Activated T-cell treated with anti-CD3 and anti-CD28 coated beads, Interleukin-2, amount 50 U/mL, for 24 hours (primary cell): ENCODE measurements around the gene CDYL2.
A peak's percentile ranks its signal among the peaks of the same experiment; 100 is the strongest.

ENCODE experiments used
- DNase-seq: peaks from one replicate; pipeline ENCODE4 v3.0.0-alpha.2; 2020
- H3K27ac Mint-ChIP-seq: 2 replicates; pipeline ENCODE4 v1.8.0; 2020; ENCODE audit warnings: mild to moderate bottlenecking, mixed read lengths
- H3K27me3 Mint-ChIP-seq: 2 replicates; pipeline ENCODE4 v1.8.0; 2020; ENCODE audit warnings: mixed read lengths
- H3K36me3 Mint-ChIP-seq: 2 replicates; pipeline ENCODE4 v1.8.0; 2020; ENCODE audit warnings: low read depth, mixed read lengths
- H3K4me1 Mint-ChIP-seq: 2 replicates; pipeline ENCODE4 v1.8.0; 2020; ENCODE audit warnings: low read depth, mixed read lengths
- H3K4me3 Mint-ChIP-seq: 2 replicates; pipeline ENCODE4 v1.8.0; 2020; ENCODE audit warnings: mild to moderate bottlenecking, moderate library complexity, mixed read lengths
- H3K9me3 Mint-ChIP-seq: 2 replicates; pipeline ENCODE4 v1.8.0; 2020; ENCODE audit warnings: mixed read lengths

Gene CDYL2

DNA sequence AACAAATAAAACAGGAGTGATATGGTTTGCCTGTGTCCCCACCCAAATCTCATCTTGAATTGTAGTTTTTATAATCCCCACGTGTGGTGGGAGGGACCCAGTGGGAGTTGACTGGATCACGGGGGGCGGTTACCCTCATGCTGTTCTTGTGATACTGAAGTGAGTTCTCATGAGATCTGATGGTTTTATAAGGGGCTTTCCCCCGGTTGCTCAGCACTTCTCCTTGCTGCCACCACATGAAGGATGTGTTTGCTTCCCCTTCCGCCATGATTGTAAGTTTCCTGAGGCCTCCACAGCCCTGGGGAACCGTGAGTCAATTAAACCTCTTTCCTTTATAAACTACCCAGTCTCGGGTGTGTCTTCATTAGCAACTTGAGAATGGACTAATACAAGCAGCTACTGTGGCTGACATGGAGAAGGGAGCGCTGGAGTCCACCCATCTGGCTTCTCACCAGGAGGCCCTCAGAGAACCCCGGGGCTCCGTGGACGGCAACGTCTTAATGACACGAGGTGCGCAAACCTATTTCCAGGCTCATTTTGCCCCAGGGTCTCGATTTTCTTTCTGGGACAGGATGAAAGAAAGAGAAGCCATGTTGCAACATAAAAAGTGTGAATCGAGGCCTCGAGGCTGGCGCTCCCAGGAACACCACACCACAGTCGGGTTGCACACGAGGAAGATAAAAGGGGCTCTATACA, 134.1 kb downstream of the CDYL2 start:
- no peaks in the 10 kb centered on the region for H3K27me3 Mint-ChIP-seq
- peaks cover 8% of the 10 kb centered on the region for H3K9me3 Mint-ChIP-seq
- H3K36me3 Mint-ChIP-seq: peaks cover 9% of the 10 kb centered on the region
- H3K4me1 Mint-ChIP-seq: peaks cover 18% of the 10 kb centered on the region
- peak; percentile 42 for DNase-seq
- H3K4me3 Mint-ChIP-seq: no peak overlapping the region
- peak overlapping the region; percentile 79 for H3K27ac Mint-ChIP-seq

DNA sequence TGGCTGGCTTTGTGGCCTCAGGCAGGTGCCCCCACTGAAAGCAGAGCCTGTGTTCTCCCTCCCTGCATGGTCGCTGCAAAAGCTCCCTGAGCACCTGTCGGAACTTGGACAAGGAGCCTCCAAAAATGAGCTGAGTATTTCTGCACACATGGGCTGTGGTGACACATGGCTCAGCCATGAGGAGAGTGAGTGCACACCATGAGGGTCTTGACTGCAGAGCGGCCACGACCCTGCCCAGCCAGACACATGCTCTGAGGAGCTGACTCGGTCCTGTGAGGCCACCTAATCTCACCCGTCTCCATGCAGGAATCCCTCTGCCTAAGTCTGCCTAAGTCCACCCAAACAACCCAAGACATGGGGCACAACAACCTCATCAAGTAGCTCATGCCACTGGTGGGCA, 134.7 kb downstream of the CDYL2 start:
- H3K27ac Mint-ChIP-seq: peak overlapping the region; percentile 79
- no peaks in the 10 kb centered on the region for H3K27me3 Mint-ChIP-seq
- DNase-seq: no peak
- peaks cover 18% of the 10 kb centered on the region for H3K4me1 Mint-ChIP-seq
- peaks cover 8% of the 10 kb centered on the region for H3K9me3 Mint-ChIP-seq
- peaks cover 9% of the 10 kb centered on the region for H3K36me3 Mint-ChIP-seq
- H3K4me3 Mint-ChIP-seq: no peak overlapping the region

DNA sequence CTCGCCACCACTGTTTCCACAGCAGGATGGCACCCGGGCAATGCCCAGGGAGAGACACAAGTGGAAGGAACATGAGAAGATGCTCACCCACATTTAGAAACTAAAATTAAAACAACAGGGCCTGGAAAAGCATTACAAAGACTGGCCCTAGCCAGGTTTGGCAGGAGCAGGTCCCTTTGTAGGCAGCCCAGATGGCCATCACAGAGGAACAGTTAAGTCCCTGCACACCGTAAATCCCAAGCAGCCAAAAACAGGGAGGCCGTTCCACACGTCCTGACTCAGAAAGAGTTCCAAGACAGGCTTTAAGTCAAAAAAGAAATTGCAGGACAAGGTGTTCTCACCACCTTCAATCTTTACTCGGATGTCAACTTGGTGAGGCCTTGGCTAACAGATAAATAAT, 136.5 kb downstream of the CDYL2 start:
- Mint-ChIP-seq H3K9me3 (peaks cover 8% of the 10 kb centered on the region), H3K4me3 (no peak overlapping the region), H3K27ac (no peak overlapping the region), H3K36me3 (peaks cover 5% of the 10 kb centered on the region), H3K27me3 (no peaks in the 10 kb centered on the region), H3K4me1 (peaks cover 18% of the 10 kb centered on the region)
- DNase-seq: no peak

DNA sequence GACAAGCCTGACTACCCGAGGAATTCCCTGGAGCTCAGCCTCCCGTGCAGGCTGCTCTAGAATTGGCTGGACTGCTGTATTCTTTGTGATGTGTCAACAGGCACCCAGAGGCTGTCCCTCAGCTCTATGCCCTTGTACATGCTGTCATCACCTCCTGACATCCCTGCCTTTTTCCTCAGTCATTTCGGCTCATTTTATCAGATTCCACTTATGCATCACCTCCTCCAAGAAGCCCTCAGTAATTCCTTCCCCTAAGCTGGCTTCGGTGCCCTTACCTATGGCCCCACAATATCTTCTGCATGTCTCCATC, 137.2 kb downstream of the CDYL2 start:
- Mint-ChIP-seq H3K9me3 (peaks cover 8% of the 10 kb centered on the region), H3K4me1 (peaks cover 18% of the 10 kb centered on the region), H3K4me3 (no peak overlapping the region), H3K27me3 (no peaks in the 10 kb centered on the region), H3K36me3 (peaks cover 5% of the 10 kb centered on the region), H3K27ac (no peak overlapping the region)
- no peak for DNase-seq

DNA sequence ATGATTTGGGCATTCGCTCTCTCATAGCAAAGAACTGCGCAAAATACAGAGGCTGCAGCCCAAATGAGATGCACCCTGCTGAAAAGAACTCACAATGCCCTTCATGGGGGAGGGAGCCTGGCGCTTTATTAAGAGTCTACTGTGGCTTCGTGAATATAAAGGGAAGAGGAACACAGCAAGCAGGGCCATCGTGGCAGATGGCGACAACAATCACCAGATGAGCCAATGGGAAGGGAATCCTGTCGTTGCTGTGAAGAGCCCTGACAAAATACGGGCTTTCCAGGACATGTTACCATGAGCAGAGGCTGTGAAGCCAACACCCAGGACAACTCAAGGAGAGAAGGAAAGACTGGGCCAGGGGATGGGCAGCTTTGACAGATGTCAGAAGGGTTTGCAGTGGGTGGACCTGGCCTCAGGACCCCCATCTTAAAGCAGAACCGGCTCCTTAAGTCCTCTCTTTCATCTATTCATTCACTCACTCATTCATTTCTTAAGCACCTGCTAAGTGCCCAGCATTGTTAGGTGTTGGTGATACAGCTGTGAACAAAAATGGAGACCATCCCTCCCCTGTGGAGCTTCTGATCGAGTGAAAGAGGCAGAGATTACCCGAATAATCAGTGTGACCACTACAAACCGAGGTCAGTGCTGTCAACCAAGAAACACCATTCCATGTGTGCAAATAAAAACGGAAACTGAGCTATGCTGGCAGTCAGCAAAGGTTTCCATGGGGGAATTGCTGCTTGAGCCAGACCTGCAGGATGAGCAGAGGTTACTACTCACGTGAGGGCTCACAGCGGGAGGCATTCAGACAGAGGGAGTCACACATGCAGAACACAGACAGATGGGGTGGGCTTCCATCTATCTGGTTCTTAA, 137.8 kb downstream of the CDYL2 start:
- Mint-ChIP-seq H3K4me1 (peaks cover 18% of the 10 kb centered on the region), H3K27me3 (no peaks in the 10 kb centered on the region), H3K9me3 (peaks cover 8% of the 10 kb centered on the region), H3K4me3 (no peak overlapping the region), H3K27ac (no peak overlapping the region), H3K36me3 (peaks cover 4% of the 10 kb centered on the region)
- DNase-seq: no peak

DNA sequence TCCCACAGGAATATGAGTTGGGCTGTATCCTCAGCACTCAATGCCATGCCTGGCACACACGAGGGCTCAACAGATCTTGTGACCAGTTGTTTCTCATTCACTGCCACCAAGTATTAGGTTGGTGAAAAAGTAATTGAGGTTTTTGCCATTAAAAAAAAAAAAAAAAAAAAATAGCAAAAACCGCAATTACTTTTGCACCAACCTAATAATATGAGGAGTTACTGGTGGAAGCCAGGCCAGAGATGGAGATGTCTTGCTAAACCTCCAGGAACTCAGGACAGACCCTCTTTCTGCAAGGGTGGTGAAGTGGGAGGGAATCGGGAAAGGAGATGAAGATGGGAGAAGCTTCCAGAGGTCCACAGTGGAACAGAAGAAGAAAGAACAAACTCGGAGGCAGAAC, 139.0 kb downstream of the CDYL2 start:
- Mint-ChIP-seq H3K27me3 (no peaks in the 10 kb centered on the region), H3K27ac (no peak overlapping the region), H3K4me3 (no peak overlapping the region), H3K4me1 (peaks cover 7% of the 10 kb centered on the region), H3K36me3 (peaks cover 4% of the 10 kb centered on the region), H3K9me3 (peaks cover 11% of the 10 kb centered on the region)
- DNase-seq: no peak

DNA sequence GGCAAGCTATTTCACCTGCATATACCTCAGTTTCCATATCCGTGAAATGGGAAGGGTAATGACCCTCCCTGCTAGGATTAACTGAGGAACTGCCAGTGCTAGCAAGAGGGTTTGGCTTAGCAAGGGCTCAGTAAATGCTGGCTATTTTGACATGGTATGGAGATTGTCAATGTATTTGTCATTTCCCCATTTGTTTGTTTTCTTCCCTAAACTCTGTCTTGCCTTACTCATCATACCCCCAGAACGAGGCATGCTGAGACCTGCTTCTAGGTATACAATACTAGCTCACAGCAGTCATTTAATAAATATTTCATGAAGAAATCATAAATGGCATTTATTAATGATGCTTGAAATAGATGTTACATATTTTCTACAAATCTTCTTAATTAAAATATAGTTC, 139.6 kb downstream of the CDYL2 start:
- peaks cover 2% of the 10 kb centered on the region for H3K4me1 Mint-ChIP-seq
- H3K9me3 Mint-ChIP-seq: peaks cover 9% of the 10 kb centered on the region
- no peak overlapping the region for H3K4me3 Mint-ChIP-seq
- H3K27ac Mint-ChIP-seq: no peak overlapping the region
- DNase-seq: no peak
- H3K36me3 Mint-ChIP-seq: peaks cover 6% of the 10 kb centered on the region
- H3K27me3 Mint-ChIP-seq: no peaks in the 10 kb centered on the region

DNA sequence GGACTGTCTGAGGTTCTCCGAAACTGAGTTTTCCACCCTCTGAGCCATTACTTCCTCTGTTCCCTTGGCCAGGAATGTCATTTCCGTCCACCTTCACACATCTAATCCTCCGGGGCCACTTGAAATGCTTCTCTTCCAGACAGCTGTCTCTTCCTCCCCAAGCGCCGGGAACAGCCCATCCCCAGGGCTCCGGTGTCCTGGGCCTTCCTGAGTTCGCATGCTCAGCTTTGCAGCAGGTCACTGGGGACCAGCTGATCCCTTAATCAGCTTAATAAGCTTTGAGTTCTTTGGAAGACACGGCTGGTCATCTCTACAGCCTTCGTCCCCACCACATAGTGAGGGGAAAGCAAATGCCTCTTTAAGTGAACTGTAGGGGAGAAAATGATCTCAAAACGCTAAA, 140.2 kb downstream of the CDYL2 start:
- Mint-ChIP-seq H3K9me3 (peaks cover 9% of the 10 kb centered on the region), H3K4me3 (no peak overlapping the region), H3K4me1 (no peaks in the 10 kb centered on the region), H3K27ac (no peak overlapping the region), H3K36me3 (peaks cover 8% of the 10 kb centered on the region), H3K27me3 (no peaks in the 10 kb centered on the region)
- DNase-seq: no peak

DNA sequence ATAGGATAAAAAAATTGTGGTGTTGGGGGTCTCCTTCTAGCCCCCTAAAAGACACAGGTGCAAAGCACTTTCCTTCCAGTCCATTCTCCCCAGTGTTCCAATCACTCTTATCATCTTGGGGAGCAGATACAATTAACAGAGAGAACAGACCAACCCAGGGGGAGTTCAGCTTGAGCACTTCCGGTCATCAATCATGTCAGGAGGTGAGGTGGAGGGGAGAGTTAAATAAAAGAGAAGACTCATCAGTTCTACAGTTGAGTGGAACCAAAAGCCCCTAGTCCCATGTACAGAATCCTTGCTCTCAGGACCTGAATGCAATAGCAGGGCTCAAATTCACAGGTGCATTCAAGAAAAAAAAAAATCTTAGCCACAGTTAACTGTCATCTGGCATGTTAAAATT, 141.3 kb downstream of the CDYL2 start:
- no peak for DNase-seq
- Mint-ChIP-seq H3K4me1 (no peaks in the 10 kb centered on the region), H3K4me3 (no peak overlapping the region), H3K27me3 (no peaks in the 10 kb centered on the region), H3K36me3 (peaks cover 13% of the 10 kb centered on the region), H3K27ac (peak overlapping the region; percentile 22), H3K9me3 (peaks cover 16% of the 10 kb centered on the region)

DNA sequence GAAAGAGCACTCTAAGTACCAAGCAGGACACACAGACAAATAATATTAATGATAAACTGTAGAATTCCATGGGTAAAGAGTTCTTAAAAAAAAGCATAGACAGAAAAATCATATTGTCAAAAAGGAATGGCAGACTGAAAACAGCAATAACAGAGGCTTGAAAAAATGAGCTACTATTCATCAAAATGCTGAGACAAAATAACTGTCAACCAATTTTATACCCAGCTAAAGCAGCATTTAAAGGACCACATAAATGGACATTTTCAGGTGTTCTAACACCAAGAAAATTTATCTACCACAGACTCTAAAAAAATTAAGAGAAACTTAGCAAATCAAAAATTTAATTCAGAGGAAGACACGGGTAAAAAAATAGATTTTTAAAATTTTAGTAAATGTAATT, 144.5 kb downstream of the CDYL2 start:
- peaks cover 29% of the 10 kb centered on the region for H3K4me1 Mint-ChIP-seq
- H3K27ac Mint-ChIP-seq: no peak overlapping the region
- H3K4me3 Mint-ChIP-seq: no peak overlapping the region
- H3K27me3 Mint-ChIP-seq: no peaks in the 10 kb centered on the region
- peaks cover 16% of the 10 kb centered on the region for H3K9me3 Mint-ChIP-seq
- H3K36me3 Mint-ChIP-seq: peaks cover 15% of the 10 kb centered on the region
- no peak for DNase-seq

DNA sequence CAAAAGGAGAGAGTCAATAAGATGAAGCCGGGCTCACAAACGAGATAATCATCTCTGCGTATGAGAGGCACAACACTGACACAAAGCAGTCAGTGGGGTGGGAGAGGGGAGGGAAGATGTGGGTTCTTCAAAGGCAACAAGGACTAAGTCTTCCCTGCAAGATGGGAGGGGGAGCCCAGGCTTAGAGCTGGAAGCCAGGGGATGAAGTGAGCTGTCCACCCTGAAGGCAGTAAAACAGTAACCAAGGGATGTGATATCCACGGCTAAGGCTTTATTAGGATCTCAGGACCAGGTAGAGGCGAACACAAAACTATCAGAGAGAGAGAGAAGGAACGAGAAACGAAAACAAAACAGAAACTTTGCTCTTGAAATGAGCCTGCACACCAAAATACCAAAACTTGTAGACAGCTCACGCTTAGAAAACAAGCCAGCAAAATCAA, 147.7 kb downstream of the CDYL2 start:
- Mint-ChIP-seq H3K4me1 (peaks cover 29% of the 10 kb centered on the region), H3K27ac (peak overlapping the region; percentile 85), H3K4me3 (peak overlapping the region; percentile 72), H3K27me3 (no peaks in the 10 kb centered on the region), H3K36me3 (peaks cover 15% of the 10 kb centered on the region), H3K9me3 (peaks cover 16% of the 10 kb centered on the region)
- DNase-seq: peak; percentile 65

DNA sequence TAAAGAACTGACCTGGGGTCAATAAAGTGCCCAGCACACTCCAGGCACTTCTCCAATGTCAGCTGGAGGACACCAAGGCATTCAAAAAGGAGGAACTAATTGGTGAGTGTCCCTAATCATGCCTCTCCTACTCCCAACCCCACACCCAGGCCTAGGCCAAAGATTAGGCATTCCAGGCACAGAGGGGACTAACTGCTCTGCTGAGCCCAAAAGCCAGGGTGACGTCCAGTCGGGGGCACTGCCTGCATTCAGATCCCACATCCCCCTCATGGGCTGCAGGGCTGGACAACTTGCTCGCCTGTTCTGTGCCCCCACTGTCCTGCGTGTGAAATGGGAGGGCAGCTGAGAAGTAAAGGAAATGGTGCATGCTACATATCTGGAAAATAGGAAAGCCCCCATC, 148.2 kb downstream of the CDYL2 start:
- Mint-ChIP-seq H3K27ac (peak overlapping the region; percentile 85), H3K27me3 (no peaks in the 10 kb centered on the region), H3K4me3 (peak overlapping the region; percentile 72), H3K4me1 (peaks cover 29% of the 10 kb centered on the region), H3K36me3 (peaks cover 15% of the 10 kb centered on the region), H3K9me3 (peaks cover 16% of the 10 kb centered on the region)
- no peak for DNase-seq

DNA sequence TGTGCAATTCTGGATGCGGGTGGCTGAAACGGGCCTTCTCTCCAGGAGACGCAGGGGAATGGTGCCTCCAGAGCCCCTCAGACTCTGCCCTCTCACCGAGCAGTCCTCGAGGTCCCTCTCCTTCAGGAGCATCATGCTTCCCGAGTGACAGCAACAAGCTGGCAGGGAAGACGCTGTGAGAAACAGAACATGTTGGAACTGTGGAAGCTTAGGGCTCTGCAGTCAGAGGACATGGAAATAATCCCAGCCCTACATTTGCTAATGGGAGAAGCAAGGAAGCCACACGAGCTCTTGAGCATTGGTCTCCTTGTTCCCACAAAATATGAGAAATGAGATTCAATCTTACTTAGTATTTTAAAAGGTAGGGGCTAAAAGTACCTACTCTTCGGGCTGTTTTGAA, 148.6 kb downstream of the CDYL2 start:
- Mint-ChIP-seq H3K4me1 (peaks cover 29% of the 10 kb centered on the region), H3K9me3 (peaks cover 12% of the 10 kb centered on the region), H3K36me3 (peaks cover 15% of the 10 kb centered on the region), H3K27me3 (no peaks in the 10 kb centered on the region), H3K27ac (no peak overlapping the region), H3K4me3 (peak overlapping the region; percentile 72)
- no peak for DNase-seq

DNA sequence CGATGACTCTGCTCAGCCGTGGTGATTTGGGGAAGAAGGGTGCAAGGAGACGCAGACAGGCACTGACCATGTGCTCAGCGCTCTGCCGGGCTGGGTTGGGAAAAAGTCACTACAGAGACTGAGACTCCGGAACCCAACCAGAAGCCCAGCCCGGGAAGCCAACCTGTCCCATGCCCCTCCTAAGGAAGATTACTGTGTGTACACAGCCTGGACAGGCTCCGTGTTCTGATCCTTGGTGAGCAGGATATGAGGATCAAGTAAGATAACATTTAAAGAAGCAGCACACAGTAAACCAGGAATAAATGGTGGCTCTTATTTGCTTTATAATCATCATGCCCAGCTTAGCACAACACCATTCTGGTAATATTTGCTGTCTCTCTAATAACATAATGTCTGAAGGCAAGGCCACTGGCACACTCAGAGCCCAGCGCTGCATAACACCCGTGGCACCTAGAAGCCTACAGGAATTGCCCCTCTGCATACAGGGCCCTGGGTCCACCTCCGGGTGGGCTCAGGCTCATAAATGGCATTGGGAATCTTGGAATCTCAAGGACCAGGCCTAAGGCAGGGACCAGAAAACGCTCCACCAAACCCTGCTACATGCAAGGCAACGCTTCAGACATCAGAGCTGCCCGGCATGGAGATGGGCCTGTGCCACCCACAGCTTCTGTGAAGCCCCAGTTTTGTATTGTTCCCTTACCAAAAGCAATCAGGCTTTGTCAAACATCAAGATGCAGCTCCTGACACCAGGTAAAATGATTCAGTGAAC, 150.1 kb downstream of the CDYL2 start:
- H3K4me3 Mint-ChIP-seq: no peak overlapping the region
- peaks cover 6% of the 10 kb centered on the region for H3K9me3 Mint-ChIP-seq
- no peak overlapping the region for H3K27ac Mint-ChIP-seq
- H3K27me3 Mint-ChIP-seq: no peaks in the 10 kb centered on the region
- H3K4me1 Mint-ChIP-seq: peaks cover 42% of the 10 kb centered on the region
- no peak for DNase-seq
- H3K36me3 Mint-ChIP-seq: peaks cover 7% of the 10 kb centered on the region

DNA sequence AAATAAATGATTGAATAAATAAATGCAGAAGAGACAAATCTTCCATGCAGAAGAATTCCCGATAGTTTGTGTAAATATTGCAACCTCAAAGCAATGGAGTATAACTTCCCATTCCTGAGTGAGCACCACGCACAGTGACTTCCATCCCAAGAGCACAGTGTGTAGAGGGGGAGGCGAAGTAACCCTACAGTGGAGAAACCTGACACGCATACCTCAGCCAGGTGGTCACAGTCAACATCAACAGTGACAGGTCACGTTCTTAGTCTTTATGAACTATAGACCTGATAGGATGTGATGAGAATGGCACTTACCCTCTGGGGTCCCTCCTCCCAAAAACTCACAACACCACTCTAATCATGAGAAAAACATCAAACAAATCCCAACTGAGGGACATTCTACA, 152.0 kb downstream of the CDYL2 start:
- no peak overlapping the region for H3K27ac Mint-ChIP-seq
- H3K9me3 Mint-ChIP-seq: peaks cover 9% of the 10 kb centered on the region
- no peak overlapping the region for H3K4me3 Mint-ChIP-seq
- DNase-seq: no peak
- no peaks in the 10 kb centered on the region for H3K27me3 Mint-ChIP-seq
- H3K4me1 Mint-ChIP-seq: peaks cover 43% of the 10 kb centered on the region
- H3K36me3 Mint-ChIP-seq: peaks cover 5% of the 10 kb centered on the region
